Common myeloid progenitor, CD34-positive (primary cell): ENCODE measurements around the gene SH2D6.

Experiments
- CTCF ChIA-PET: fragments of 350-600 bp; sonication (Branson Sonifier 250); formaldehyde crosslinking; loops from one replicate; lab custom pipeline; 2021; ENCODE audit warnings: antibody characterized with exemption; lab: Charles Lee
- POLR2A ChIA-PET: fragments of 350-600 bp; sonication (Branson Sonifier 250); formaldehyde crosslinking; loops from one replicate; lab custom pipeline; 2021; ENCODE audit warnings: antibody characterized with exemption; lab: Charles Lee
- DNase-seq, 3 donors: peaks; one replicate each; pipeline versions ENCODE4 v3.0.0 to v3.0.0-alpha.2; 2013
- H3K27ac ChIP-seq, 2 experiments: 1 replicate in 1 of 2; 2 replicates in 1 of 2; pipeline ENCODE4 v1.7.0; 2013; ENCODE audit warnings: inconsistent platforms in 2 of 2, low read length in 2 of 2, mild to moderate bottlenecking in 2 of 2, low read depth in 1 of 2, moderate library complexity in 1 of 2; ENCODE audit not compliant: severe bottlenecking in 2 of 2, insufficient read depth in 1 of 2, poor library complexity in 1 of 2
- H3K27me3 ChIP-seq, 5 experiments: replicated peaks in 2 of 5; 1 replicate in 3 of 5; 2 replicates in 2 of 5; pipeline versions ENCODE4 v1.6.1 to v1.7.0; 2013; ENCODE audit warnings: low read length in 4 of 5, mild to moderate bottlenecking in 2 of 5, moderate library complexity in 2 of 5, inconsistent platforms in 1 of 5; ENCODE audit not compliant: insufficient read depth in 5 of 5, control insufficient read depth in 4 of 5
- H3K36me3 ChIP-seq, 4 experiments: 1 replicate in 2 of 4; 2 replicates in 2 of 4; pipeline versions ENCODE4 v1.6.1 to v1.7.0; 2013; ENCODE audit warnings: low read length in 3 of 4, control low read depth in 1 of 4, mild to moderate bottlenecking in 1 of 4; ENCODE audit not compliant: control insufficient read depth in 4 of 4, insufficient read depth in 4 of 4
- H3K4me1 ChIP-seq, 4 experiments: 1 replicate in 3 of 4; 2 replicates in 1 of 4; pipeline versions ENCODE4 v1.6.1 to v1.7.1; 2013; ENCODE audit warnings: low read length in 3 of 4, mild to moderate bottlenecking in 3 of 4, control low read depth in 1 of 4, inconsistent platforms in 1 of 4, moderate library complexity in 1 of 4; ENCODE audit not compliant: control insufficient read depth in 4 of 4, insufficient read depth in 4 of 4; ENCODE audit errors: control extremely low read depth in 1 of 4
- H3K4me3 ChIP-seq, 7 experiments: 1 replicate in 4 of 7; 2 replicates in 3 of 7; pipeline versions ENCODE4 v1.5.1 to v1.7.0; 2013; ENCODE audit warnings: mild to moderate bottlenecking in 7 of 7, low read length in 6 of 7, moderate library complexity in 6 of 7, inconsistent platforms in 2 of 7, low read depth in 2 of 7, control low read depth in 1 of 7; ENCODE audit not compliant: insufficient read depth in 4 of 7, control insufficient read depth in 1 of 7; ENCODE audit errors: extremely low read depth in 1 of 7
- H3K9me3 ChIP-seq, 5 experiments: 1 replicate in 4 of 5; 2 replicates in 1 of 5; pipeline versions ENCODE4 v1.6.1 to v1.7.1; 2013; ENCODE audit warnings: low read length in 4 of 5, mild to moderate bottlenecking in 2 of 5, inconsistent platforms in 1 of 5, low read depth in 1 of 5, moderate library complexity in 1 of 5; ENCODE audit not compliant: control insufficient read depth in 4 of 5, insufficient read depth in 2 of 5; ENCODE audit errors: control extremely low read depth in 1 of 5
- WGBS: methylation state at CpG from one replicate; pipeline ENCODE4 v1.1.5; 2013; ENCODE audit not compliant: insufficient coverage; 5-methylcytosine and 5-hydroxymethylcytosine counted together

Gene SH2D6

GRCh38 chr2:85401844-85402243 is 16.7 kb upstream of the SH2D6 start:
- CTCF ChIA-PET: interaction anchor here (1.1 to 4.2 kb wide), 6 partner anchors 10 to 151 kb away, joined by 3 to 41 read pairs (median 8); no protein-coding TSS in a partner anchor
- H3K27ac ChIP-seq: no peak overlapping the region
- peak in 2 of 3 donors; percentile 48 to 60 for DNase-seq
- no peak overlapping the region for H3K4me3 ChIP-seq
- no peaks in the 10 kb centered on the region for H3K27me3 ChIP-seq
- peaks cover 3 to 41% (median 32%) of the 10 kb centered on the region in 4 experiments for H3K4me1 ChIP-seq
- POLR2A ChIA-PET: no interaction called here
- peaks cover 12 to 45% (median 24%) of the 10 kb centered on the region in 4 experiments for H3K36me3 ChIP-seq
- H3K9me3 ChIP-seq: peaks cover 0 to 4% (median 0%) of the 10 kb centered on the region in 5 experiments
- WGBS: 81% methylated on average over 6 of the region's 8 CpGs

DNA sequence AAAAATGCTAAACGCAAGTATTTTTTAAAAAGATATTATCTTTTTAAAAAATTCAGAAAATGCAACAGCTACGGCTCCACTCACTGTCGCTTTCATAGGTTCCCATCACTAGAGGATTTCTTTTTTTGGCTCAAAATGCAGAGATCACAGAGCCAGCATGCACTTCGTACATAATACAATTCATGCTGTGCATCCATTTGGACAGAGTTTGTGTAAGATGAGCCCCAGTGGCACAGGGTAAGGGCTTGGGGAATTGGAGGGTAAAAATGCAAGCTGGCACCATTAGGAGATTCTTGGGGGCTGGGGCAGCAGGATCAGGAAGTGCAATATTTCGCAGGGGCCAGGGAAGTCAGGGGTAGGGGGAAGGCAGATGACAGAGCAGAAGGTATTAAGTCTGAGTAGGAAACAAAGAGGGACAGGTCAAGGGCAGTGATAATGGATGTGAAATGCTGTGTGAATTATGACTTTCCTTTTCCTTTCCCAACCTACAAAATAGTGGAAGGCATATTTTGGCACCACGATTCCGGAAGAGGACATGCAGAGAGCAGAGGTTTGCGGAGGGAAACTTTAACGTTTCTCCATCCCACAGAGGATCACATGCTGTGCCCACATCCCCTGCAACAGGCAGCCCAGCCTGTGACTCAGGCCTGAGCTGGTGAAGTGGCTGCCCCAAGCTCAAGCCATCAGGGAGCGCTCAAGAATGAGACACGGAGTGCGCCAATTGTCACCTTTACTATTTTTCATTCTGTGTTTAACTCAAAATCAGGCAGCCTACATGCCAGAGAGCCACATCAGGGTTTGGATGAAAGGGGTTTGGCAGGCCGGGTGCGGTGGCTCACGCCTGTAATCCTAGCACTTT is 13.1 kb upstream of the SH2D6 start:
- ChIA-PET POLR2A (interaction anchor here (1.4 kb wide), 1 partner anchor 133 kb away, joined by 6 read pairs; the partner anchor contains the start of gene MAT2A), CTCF (interaction anchor here (0.7 to 7.9 kb wide), 8 partner anchors 11 to 148 kb away, joined by 3 to 49 read pairs (median 5); partner anchors contain the start of gene SH2D6)
- 18% methylated on average over 8 of the region's 15 CpGs for WGBS
- Histone ChIP-seq H3K27ac (peak overlapping the region; percentile 25 to 63), H3K27me3 (no peaks in the 10 kb centered on the region), H3K9me3 (peaks cover 0 to 4% (median 0%) of the 10 kb centered on the region in 5 experiments), H3K4me1 (peaks cover 18 to 76% (median 67%) of the 10 kb centered on the region in 4 experiments), H3K4me3 (peak overlapping the region in 6 of 7 experiments; percentile 9 to 72 (median 54)), H3K36me3 (peaks cover under 1 to 15% (median 9%) of the 10 kb centered on the region in 4 experiments)
- peak; percentile 92 to 97 (median 97) for DNase-seq

- H3K27ac ChIP-seq: no peak within 1 kb of the TSS
- DNase-seq: peak in 2 of 3 donors; percentile 63 to 74
- POLR2A ChIA-PET: interaction anchor here (0.6 to 1.4 kb wide), 3 partner anchors 9 to 186 kb away, joined by 3 read pairs; partner anchors contain the start of gene RNF181
- peak within 1 kb of the TSS in 5 of 7 experiments; percentile 32 to 69 (median 50) for H3K4me3 ChIP-seq
- no peaks in the 10 kb centered on the region for H3K9me3 ChIP-seq
- no peaks in the 10 kb centered on the region for H3K36me3 ChIP-seq
- no peaks in the 10 kb centered on the region for H3K27me3 ChIP-seq
- H3K4me1 ChIP-seq: peaks cover 24 to 92% (median 86%) of the 10 kb centered on the region in 4 experiments
- 34% methylated on average over 7 of the region's 12 CpGs for WGBS
- CTCF ChIA-PET: interaction anchor here (2.1 to 7.9 kb wide), 2 partner anchors 10 to 140 kb away, joined by 9 to 49 read pairs; no protein-coding TSS in a partner anchor
Measured at GRCh38 chr2:85409845-85410583, 8.5 kb upstream of the SH2D6 start, which contains the start of gene CAPG. TSS of gene CAPG (minus strand) at chr2:85410366. CDS start at chr2:85402145, 8,221 bp downstream.

GRCh38 chr2:85410584-85411404 is 7.7 kb upstream of the SH2D6 start:
- H3K27ac ChIP-seq: no peak overlapping the region
- H3K4me1 ChIP-seq: peaks cover 22 to 90% (median 82%) of the 10 kb centered on the region in 4 experiments
- POLR2A ChIA-PET: interaction anchor here (0.6 to 1.4 kb wide), 2 partner anchors 135 to 185 kb away, joined by 3 read pairs; partner anchors contain the start of gene RNF181
- no peak for DNase-seq
- no peaks in the 10 kb centered on the region for H3K27me3 ChIP-seq
- no peaks in the 10 kb centered on the region for H3K36me3 ChIP-seq
- WGBS: 73% methylated on average over 10 of the region's 13 CpGs
- CTCF ChIA-PET: interaction anchor here (1.2 to 3.8 kb wide), 3 partner anchors 9 to 140 kb away, joined by 3 to 23 read pairs (median 9); no protein-coding TSS in a partner anchor
- peak overlapping the region in 3 of 7 experiments; percentile 11 to 69 (median 64) for H3K4me3 ChIP-seq
- no peaks in the 10 kb centered on the region for H3K9me3 ChIP-seq

DNA sequence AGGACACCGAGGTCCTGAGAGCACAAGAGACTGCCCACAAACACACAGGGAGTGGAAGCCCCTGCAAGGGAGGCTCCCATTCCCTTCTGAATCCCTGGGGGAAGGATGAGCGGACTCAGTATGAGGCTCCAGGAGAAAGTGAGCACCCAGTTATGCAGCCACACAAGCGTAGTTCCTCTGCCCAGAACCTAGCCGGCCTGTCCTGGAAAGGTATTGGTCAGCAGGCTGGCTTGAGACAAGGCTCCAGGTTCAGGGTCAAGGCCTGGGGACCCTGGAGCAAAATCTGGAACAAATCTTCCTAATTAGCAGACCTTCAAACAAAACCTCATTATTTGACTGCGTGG is 7.1 kb upstream of the SH2D6 start:
- DNase-seq: no peak
- no peaks in the 10 kb centered on the region for H3K9me3 ChIP-seq
- no peak overlapping the region for H3K4me3 ChIP-seq
- WGBS: 94% methylated on average over 5 of the region's 5 CpGs
- CTCF ChIA-PET: interaction anchor here (1.2 to 3.8 kb wide), 4 partner anchors 9 to 140 kb away, joined by 3 to 23 read pairs (median 8); no protein-coding TSS in a partner anchor
- POLR2A ChIA-PET: interaction anchor here (1.4 kb wide), 1 partner anchor 135 kb away, joined by 3 read pairs; no protein-coding TSS in a partner anchor
- no peak overlapping the region for H3K27ac ChIP-seq
- H3K27me3 ChIP-seq: no peaks in the 10 kb centered on the region
- no peaks in the 10 kb centered on the region for H3K36me3 ChIP-seq
- peaks cover 22 to 85% (median 76%) of the 10 kb centered on the region in 4 experiments for H3K4me1 ChIP-seq
